Measurements from ENCODE around the gene CTDSPL2.
"Not testable (repeated sequence)": the region's sequence is repeated elsewhere in the genome, so short reads cannot be mapped to it uniquely, and the experiment has no call there.

CTDSPL2 gene

GRCh38 chr15:44426975-44427755, at the start of gene CTDSPL2:
Gene CTDSPL2, plus strand, starts transcription at chr15:44427629. Its CDS starts 31,386 bp downstream, at chr15:44459015.
- peak; percentile 95 for DNase-seq

- DNase-seq: no peak
Measured at GRCh38 chr15:44381236-44381635, 46.2 kb upstream of the CTDSPL2 start.

- DNase-seq: no peak
Measured at GRCh38 chr15:44385344-44385942, 42.0 kb upstream of the CTDSPL2 start.

GRCh38 chr15:44394062-44394461, 33.4 kb upstream of the CTDSPL2 start:
- DNase-seq: no peak

GRCh38 chr15:44394562-44394961, 32.9 kb upstream of the CTDSPL2 start:
- DNase-seq: no peak

GRCh38 chr15:44397869-44398268, 29.6 kb upstream of the CTDSPL2 start:
- no peak for DNase-seq

GRCh38 chr15:44414001-44414400, 13.4 kb upstream of the CTDSPL2 start:
- DNase-seq: no peak

- no peak for DNase-seq
Measured at GRCh38 chr15:44427756-44428724, 611 bp downstream of the CTDSPL2 start.

GRCh38 chr15:44435893-44436667, 8.7 kb downstream of the CTDSPL2 start:
- DNase-seq: no peak

- no peak for DNase-seq
Measured at GRCh38 chr15:44438402-44438801, 11.0 kb downstream of the CTDSPL2 start.

GRCh38 chr15:44441095-44441501, 13.7 kb downstream of the CTDSPL2 start:
- no peak for DNase-seq

- DNase-seq: no peak
Measured at GRCh38 chr15:44443515-44443914, 16.1 kb downstream of the CTDSPL2 start.

GRCh38 chr15:44447772-44448376, 20.4 kb downstream of the CTDSPL2 start:
- DNase-seq: no peak

- no peak for DNase-seq
Measured at GRCh38 chr15:44450172-44450571, 22.7 kb downstream of the CTDSPL2 start.

GRCh38 chr15:44453578-44454283, 26.3 kb downstream of the CTDSPL2 start:
- DNase-seq: not testable (repeated sequence)

GRCh38 chr15:44458429-44458828, 31.0 kb downstream of the CTDSPL2 start:
- DNase-seq: no peak

GRCh38 chr15:44468709-44469385, 41.4 kb downstream of the CTDSPL2 start:
- DNase-seq: no peak

GRCh38 chr15:44471885-44472455, 44.5 kb downstream of the CTDSPL2 start:
- no peak for DNase-seq

- DNase-seq: no peak
Measured at GRCh38 chr15:44479343-44479742, 51.9 kb downstream of the CTDSPL2 start.

- no peak for DNase-seq
Measured at GRCh38 chr15:44482090-44482489, 54.7 kb downstream of the CTDSPL2 start.

All from stimulated activated CD4-positive, alpha-beta T cell treated with anti-CD3 and anti-CD28 coated beads, Interleukin-2, amount 100 ng/mL, for 24 hours (primary cell).